RWPE2 (cell line): ENCODE measurements around the gene CAPN14.

Experiments used
- ATAC-seq: fragments of 200-7000 bp; cut with Tn5 transposase; 3 replicates; pipeline ENCODE4 v1.9.1; 2021; ENCODE audit warnings: low read depth
- DNase-seq: peaks from one replicate; pipeline ENCODE4 v3.0.0-alpha.2; 2020; ENCODE audit warnings: low spot score
- H3K27ac ChIP-seq: fragments of 450-650 bp; 2 replicates; pipeline ENCODE4 v1.5.1; 2017; ENCODE audit warnings: mild to moderate bottlenecking; ENCODE audit not compliant: poor library complexity, severe bottlenecking
- H3K27me3 ChIP-seq: fragments of 250-450 bp; sonication (Bioruptor Pico); 2 replicates; pipeline ENCODE4 v1.5.1; 2021; ENCODE audit warnings: mild to moderate bottlenecking, moderate library complexity; ENCODE audit not compliant: insufficient read depth, poor library complexity, severe bottlenecking
- H3K36me3 ChIP-seq: fragments of 250-450 bp; sonication (Bioruptor Pico); 2 replicates; pipeline ENCODE4 v1.5.1; 2020; ENCODE audit warnings: low read depth, mild to moderate bottlenecking, moderate library complexity
- H3K4me1 ChIP-seq: fragments of 250-450 bp; sonication (Bioruptor Pico); 2 replicates; pipeline ENCODE4 v1.5.1; 2021; ENCODE audit warnings: mild to moderate bottlenecking, moderate library complexity; ENCODE audit not compliant: insufficient read depth, poor library complexity, severe bottlenecking
- H3K4me3 ChIP-seq: fragments of 250-450 bp; sonication (Bioruptor Pico); 2 replicates; pipeline ENCODE4 v1.5.1; 2021; ENCODE audit warnings: mild to moderate bottlenecking, moderate library complexity; ENCODE audit not compliant: severe bottlenecking
- H3K9me3 ChIP-seq: fragments of 250-450 bp; sonication (Bioruptor Pico); 2 replicates; pipeline ENCODE4 v1.5.1; 2021; ENCODE audit warnings: mild to moderate bottlenecking, moderate library complexity; ENCODE audit not compliant: severe bottlenecking
- TF ChIP-seq, protein P1 (sequence below): fragments of 450-650 bp; IDR thresholded peaks from one replicate; pipeline ENCODE4 v1.5.1; 2017; ENCODE audit warnings: mild to moderate bottlenecking, moderate library complexity; ENCODE audit not compliant: poor library complexity, severe bottlenecking

The CAPN14 gene

DNA sequence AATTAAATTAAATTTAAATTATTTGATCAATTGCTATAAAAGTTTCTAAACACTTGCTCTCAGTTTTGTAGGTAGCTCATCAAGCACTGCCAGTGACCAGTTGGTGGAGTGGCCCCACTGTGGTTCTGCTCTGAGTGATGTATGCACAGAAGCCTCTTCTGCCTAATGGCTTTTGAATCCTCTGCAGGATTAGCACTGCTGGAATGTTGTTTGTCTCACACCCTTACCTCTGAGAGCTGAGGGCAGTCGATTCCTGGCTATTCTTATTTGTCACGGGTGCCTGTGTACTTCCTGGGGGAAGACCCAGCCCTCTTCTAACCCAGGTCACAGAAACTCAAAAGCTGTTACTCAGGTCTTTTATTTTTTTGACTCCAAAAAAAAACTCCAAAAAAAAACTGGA is 9.5 kb downstream of the CAPN14 start:
- TF ChIP-seq, protein P1, sequence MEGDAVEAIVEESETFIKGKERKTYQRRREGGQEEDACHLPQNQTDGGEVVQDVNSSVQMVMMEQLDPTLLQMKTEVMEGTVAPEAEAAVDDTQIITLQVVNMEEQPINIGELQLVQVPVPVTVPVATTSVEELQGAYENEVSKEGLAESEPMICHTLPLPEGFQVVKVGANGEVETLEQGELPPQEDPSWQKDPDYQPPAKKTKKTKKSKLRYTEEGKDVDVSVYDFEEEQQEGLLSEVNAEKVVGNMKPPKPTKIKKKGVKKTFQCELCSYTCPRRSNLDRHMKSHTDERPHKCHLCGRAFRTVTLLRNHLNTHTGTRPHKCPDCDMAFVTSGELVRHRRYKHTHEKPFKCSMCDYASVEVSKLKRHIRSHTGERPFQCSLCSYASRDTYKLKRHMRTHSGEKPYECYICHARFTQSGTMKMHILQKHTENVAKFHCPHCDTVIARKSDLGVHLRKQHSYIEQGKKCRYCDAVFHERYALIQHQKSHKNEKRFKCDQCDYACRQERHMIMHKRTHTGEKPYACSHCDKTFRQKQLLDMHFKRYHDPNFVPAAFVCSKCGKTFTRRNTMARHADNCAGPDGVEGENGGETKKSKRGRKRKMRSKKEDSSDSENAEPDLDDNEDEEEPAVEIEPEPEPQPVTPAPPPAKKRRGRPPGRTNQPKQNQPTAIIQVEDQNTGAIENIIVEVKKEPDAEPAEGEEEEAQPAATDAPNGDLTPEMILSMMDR, result no peak
- H3K36me3 ChIP-seq, result no peaks in the 10 kb centered on the region
- H3K27ac ChIP-seq, result no peak overlapping the region
- H3K27me3 ChIP-seq, result no peaks in the 10 kb centered on the region
- no peak for ATAC-seq
- H3K4me1 ChIP-seq, result no peaks in the 10 kb centered on the region
- H3K9me3 ChIP-seq, result no peaks in the 10 kb centered on the region
- H3K4me3 ChIP-seq, result no peak overlapping the region
- no peak for DNase-seq

DNA sequence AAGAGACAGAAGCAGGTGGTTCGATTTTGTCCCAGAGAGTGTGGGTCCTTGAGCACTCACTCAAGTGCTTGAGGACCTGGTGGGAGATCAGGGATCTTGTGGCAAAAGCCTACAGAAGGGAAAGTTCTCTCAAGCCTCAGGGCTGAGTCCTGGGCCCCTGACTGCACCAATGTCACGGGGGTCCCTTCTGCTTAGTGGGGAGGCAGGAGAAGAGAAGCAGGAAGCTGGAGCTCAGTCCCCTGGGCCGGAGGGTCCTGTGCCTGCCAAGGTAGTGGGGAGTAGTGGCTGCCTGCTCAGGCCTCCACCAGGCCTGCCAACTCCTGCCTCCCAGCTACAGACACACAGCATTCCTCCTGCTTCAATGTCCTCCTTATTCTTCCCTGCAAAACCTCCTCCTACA is 11.7 kb downstream of the CAPN14 start:
- no peak for ATAC-seq

DNA sequence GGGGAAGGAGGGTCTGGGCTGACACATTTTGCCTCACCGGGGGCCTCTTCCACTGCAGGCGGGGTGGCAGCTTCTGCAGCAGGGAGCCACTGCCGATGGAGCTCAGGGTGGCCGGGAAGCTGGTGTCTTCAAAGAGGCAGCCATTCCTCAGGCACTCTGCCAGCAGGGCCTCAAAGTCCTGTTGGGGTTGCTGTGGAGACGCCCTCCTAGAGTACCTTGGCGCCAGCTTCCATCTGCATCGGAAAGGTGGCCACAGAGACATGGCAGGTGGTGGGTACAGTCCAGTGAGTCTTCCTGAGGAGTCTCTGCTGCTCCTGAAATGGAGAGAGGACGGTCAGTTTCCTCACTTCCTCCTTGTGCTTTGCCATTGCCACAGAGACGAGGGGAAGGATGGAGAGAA is 12.1 kb downstream of the CAPN14 start:
- TF ChIP-seq, protein P1, result no peak

More for the DNA sequence above, 11.7 kb downstream of the CAPN14 start:
- H3K27ac ChIP-seq, result no peak overlapping the region
- no peaks in the 10 kb centered on the region for H3K4me1 ChIP-seq
- no peaks in the 10 kb centered on the region for H3K27me3 ChIP-seq
- H3K4me3 ChIP-seq, result no peak overlapping the region
- H3K36me3 ChIP-seq, result no peaks in the 10 kb centered on the region
- no peaks in the 10 kb centered on the region for H3K9me3 ChIP-seq
- no peak for DNase-seq
- TF ChIP-seq, protein P1, result no peak

DNA sequence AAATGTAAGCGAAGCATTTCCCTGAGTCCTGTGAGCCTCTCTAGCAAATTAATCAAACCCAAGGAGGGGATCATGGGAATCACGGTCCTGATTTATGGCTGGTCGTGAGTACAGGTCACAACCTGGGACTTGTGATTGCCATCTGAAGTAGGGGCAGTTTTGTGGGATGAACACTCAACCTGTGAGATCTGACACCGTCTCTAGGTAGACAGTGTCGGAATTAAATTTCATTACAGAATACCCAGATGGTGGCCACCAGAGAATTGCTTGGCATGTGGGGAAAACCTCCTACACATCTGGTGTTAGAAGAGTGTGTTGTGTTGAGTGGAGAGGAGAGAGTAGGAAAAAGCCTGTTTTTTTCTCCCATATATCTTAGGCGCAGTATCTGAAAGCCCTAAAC is 12.5 kb downstream of the CAPN14 start:
- H3K36me3 ChIP-seq, result no peaks in the 10 kb centered on the region
- no peak for ATAC-seq
- TF ChIP-seq, protein P1, result no peak

More for the DNA sequence above, 12.1 kb downstream of the CAPN14 start:
- DNase-seq (no peak), ATAC-seq (no peak)
- Histone ChIP-seq H3K27me3 (no peaks in the 10 kb centered on the region), H3K4me3 (no peak overlapping the region), H3K4me1 (no peaks in the 10 kb centered on the region), H3K9me3 (no peaks in the 10 kb centered on the region), H3K36me3 (no peaks in the 10 kb centered on the region), H3K27ac (no peak overlapping the region)

DNA sequence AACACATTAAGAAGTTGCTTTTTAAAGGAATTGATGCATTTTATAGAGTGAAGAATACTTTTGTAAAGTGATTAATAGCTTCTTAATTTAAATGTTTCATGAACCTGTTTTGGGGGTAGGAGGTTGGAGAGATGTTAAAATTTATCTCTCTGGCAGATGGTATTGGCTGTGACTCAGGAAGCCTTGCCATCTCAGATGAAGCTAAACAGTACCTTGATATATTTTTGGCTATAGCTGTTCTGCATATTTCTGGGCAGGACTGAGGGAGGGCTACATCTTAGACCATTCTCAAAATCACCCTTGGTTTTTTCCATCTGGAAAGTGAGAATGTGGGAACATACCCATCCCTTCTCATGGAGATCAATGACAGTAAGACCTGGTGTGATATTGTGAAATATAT is 13.4 kb downstream of the CAPN14 start:
- H3K27me3 ChIP-seq, result no peaks in the 10 kb centered on the region
- H3K9me3 ChIP-seq, result no peaks in the 10 kb centered on the region
- H3K27ac ChIP-seq, result no peak overlapping the region
- ATAC-seq (no peak), DNase-seq (no peak)
- H3K4me1 ChIP-seq, result no peaks in the 10 kb centered on the region
- H3K4me3 ChIP-seq, result no peak overlapping the region
- TF ChIP-seq, protein P1, result no peak
- no peaks in the 10 kb centered on the region for H3K36me3 ChIP-seq

More for the DNA sequence above, 12.5 kb downstream of the CAPN14 start:
- Histone ChIP-seq H3K4me1 (no peaks in the 10 kb centered on the region), H3K4me3 (no peak overlapping the region), H3K9me3 (no peaks in the 10 kb centered on the region), H3K27me3 (no peaks in the 10 kb centered on the region), H3K27ac (no peak overlapping the region)
- no peak for DNase-seq
